Measurements from ENCODE around the gene TRIM63.

Gene TRIM63

GRCh38 chr1:26049531-26050247, 17.7 kb downstream of the TRIM63 start:
- H3K4me3 ChIP-seq (ENCODE audit: low read depth, low read length): no peak overlapping the region
- no peak for DNase-seq (ENCODE audit: low read depth)
- no peak for TF ChIP-seq CTCF (IDR thresholded peaks at IDR 0.05; ENCODE audit: insufficient read depth, low read depth, low read length, missing control alignments)

- no peak for DNase-seq (ENCODE audit: low read depth)
- no peak for TF ChIP-seq CTCF (IDR thresholded peaks at IDR 0.05; ENCODE audit: insufficient read depth, low read depth, low read length, missing control alignments)
- H3K4me3 ChIP-seq (ENCODE audit: low read depth, low read length): no peak overlapping the region
Observed at GRCh38 chr1:26047278-26047874, 20.1 kb downstream of the TRIM63 start.

- DNase-seq (ENCODE audit: low read depth): no peak
- no peak for TF ChIP-seq CTCF (IDR thresholded peaks at IDR 0.05; ENCODE audit: insufficient read depth, low read depth, low read length, missing control alignments)
- no peak overlapping the region for H3K4me3 ChIP-seq (ENCODE audit: low read depth, low read length)
Observed at GRCh38 chr1:26046246-26047095, 21.0 kb downstream of the TRIM63 start.

GRCh38 chr1:26045722-26046245, 21.6 kb downstream of the TRIM63 start, which contains the start of gene SLC30A2:
SLC30A2 (minus strand) TSS chr1:26046118; CDS start chr1:26045896, 222 bp downstream.
- no peak for DNase-seq (ENCODE audit: low read depth)

GRCh38 chr1:26044971-26045721, 22.3 kb downstream of the TRIM63 start:
- TF ChIP-seq CTCF (IDR thresholded peaks at IDR 0.05; ENCODE audit: insufficient read depth, low read depth, low read length, missing control alignments): no peak
- no peak overlapping the region for H3K4me3 ChIP-seq (ENCODE audit: low read depth, low read length)
- DNase-seq (ENCODE audit: low read depth): no peak

More at GRCh38 chr1:26045722-26046245, 21.6 kb downstream of the TRIM63 start, which contains the start of gene SLC30A2:
- no peak for TF ChIP-seq CTCF (IDR thresholded peaks at IDR 0.05; ENCODE audit: insufficient read depth, low read depth, low read length, missing control alignments)
- no peak within 1 kb of the TSS for H3K4me3 ChIP-seq (ENCODE audit: low read depth, low read length)

GRCh38 chr1:26044414-26044813, 23.0 kb downstream of the TRIM63 start:
- no peak overlapping the region for H3K4me3 ChIP-seq (ENCODE audit: low read depth, low read length)
- TF ChIP-seq CTCF (IDR thresholded peaks at IDR 0.05; ENCODE audit: insufficient read depth, low read depth, low read length, missing control alignments): no peak
- no peak for DNase-seq (ENCODE audit: low read depth)
